ENCODE results near the gene GABBR2. TPM values are rescaled to one million over a fixed set of nuclear protein-coding genes. Genes with fewer than 3 reads are reported as not detected.

Gene GABBR2
- total and polyA plus RNA-seq, 2 experiments from 2014 or later = 0.89 to 1.3 TPM

- Mint-ChIP-seq H3K27ac (no peak overlapping the region), H3K36me3 (ENCODE audit: low read depth) (peaks cover 5% of the 10 kb centered on the region; the same call in 2 of the 3 replicates), H3K4me3 (no peak overlapping the region), H3K4me1 (peaks cover 5% of the 10 kb centered on the region; the same call in 2 of the 3 replicates), H3K27me3 (ENCODE audit: insufficient read depth, low read depth, poor library complexity) (peaks cover 4% of the 10 kb centered on the region), H3K9me3 (peaks cover 24% of the 10 kb centered on the region)
- H4K20me1 ChIP-seq (replicated peaks; ENCODE audit: insufficient read depth) = no peaks in the 10 kb centered on the region
- DNase-seq (ENCODE audit: low spot score) (peak; percentile 64), ATAC-seq (no peak)
- no peak overlapping the region for H3K4me2 ChIP-seq
- no peaks in the 10 kb centered on the region for H3K27me3 ChIP-seq (ENCODE audit: insufficient read depth)
- peaks cover 6% of the 10 kb centered on the region; the same call in 1 of the 2 replicates for H3K36me3 ChIP-seq (ENCODE audit: insufficient read depth)
- no peak overlapping the region for H3K4me3 ChIP-seq
- no peaks in the 10 kb centered on the region for H3F3A ChIP-seq (replicated peaks; ENCODE audit: low read depth)
- no peaks in the 10 kb centered on the region for H3K9me2 ChIP-seq (ENCODE audit: insufficient read depth)
- H2AFZ ChIP-seq = no peak overlapping the region
- H3K27ac ChIP-seq (ENCODE audit: low read depth) = no peak overlapping the region
- H3K79me2 ChIP-seq (replicated peaks; ENCODE audit: insufficient read depth) = no peaks in the 10 kb centered on the region
- TF ChIP-seq POLR2AphosphoS5 (IDR thresholded peaks at IDR 0.05; ENCODE audit: low read depth) (no peak), CTCF (conservative IDR thresholded peaks at IDR 0.05; ENCODE audit: low read depth in 2 of 2) (peak; percentile 57 to 65), ZNF331 (CRISPR knock-in tag; IDR thresholded peaks at IDR 0.05; ENCODE audit: low read depth) (no peak), ETS1 (IDR thresholded peaks at IDR 0.05) (no peak), STAT1 (IDR thresholded peaks at IDR 0.05; ENCODE audit: unreplicated experiment) (no peak)
- H3K4me1 ChIP-seq (ENCODE audit: insufficient read depth) = no peaks in the 10 kb centered on the region
Measured at GRCh38 chr9:98365227-98365669, 343.5 kb downstream of the GABBR2 start.

- Histone ChIP-seq H3K27me3 (ENCODE audit: insufficient read depth) (no peaks in the 10 kb centered on the region), H3K9me2 (ENCODE audit: insufficient read depth) (no peaks in the 10 kb centered on the region), H3K4me1 (ENCODE audit: insufficient read depth) (no peaks in the 10 kb centered on the region), H3K27ac (ENCODE audit: low read depth) (no peak overlapping the region), H2AFZ (peak overlapping the region; percentile 14; the same call in 1 of the 2 replicates), H3K4me2 (no peak overlapping the region), H3K79me2 (replicated peaks; ENCODE audit: insufficient read depth) (no peaks in the 10 kb centered on the region), H3K36me3 (ENCODE audit: insufficient read depth) (peaks cover 6% of the 10 kb centered on the region; the same call in 1 of the 2 replicates), H3F3A (replicated peaks; ENCODE audit: low read depth) (no peaks in the 10 kb centered on the region), H4K20me1 (replicated peaks; ENCODE audit: insufficient read depth) (no peaks in the 10 kb centered on the region), H3K4me3 (no peak overlapping the region)
- Mint-ChIP-seq H3K27me3 (ENCODE audit: insufficient read depth, low read depth, poor library complexity) (peaks cover 9% of the 10 kb centered on the region), H3K9me3 (peaks cover 24% of the 10 kb centered on the region), H3K27ac (no peak overlapping the region), H3K4me3 (no peak overlapping the region), H3K4me1 (peaks cover 7% of the 10 kb centered on the region; the same call in 2 of the 3 replicates), H3K36me3 (ENCODE audit: low read depth) (peaks cover 5% of the 10 kb centered on the region)
- no peak for ATAC-seq
- no peak for DNase-seq (ENCODE audit: low spot score)
- no peak for TF ChIP-seq REST (IDR thresholded peaks at IDR 0.05; ENCODE audit: unreplicated experiment)
- TF ChIP-seq EZH2phosphoT487 (IDR thresholded peaks at IDR 0.05; ENCODE audit: unreplicated experiment) = no peak
- no peak for TF ChIP-seq POLR2AphosphoS5 (IDR thresholded peaks at IDR 0.05; ENCODE audit: low read depth)
- no peak for TF ChIP-seq JUNB (IDR thresholded peaks at IDR 0.05; ENCODE audit: unreplicated experiment)
- TF ChIP-seq ZNF114 (CRISPR knock-in tag; IDR thresholded peaks at IDR 0.05) = no peak
- no peak for TF ChIP-seq ETS1 (IDR thresholded peaks at IDR 0.05)
- TF ChIP-seq EZH2 (IDR thresholded peaks at IDR 0.05; ENCODE audit: low read depth, unreplicated experiment) = no peak
- no peak for TF ChIP-seq CREB1 (CRISPR knock-in tag; IDR thresholded peaks at IDR 0.05; ENCODE audit: low read depth)
- TF ChIP-seq ZNF331 (CRISPR knock-in tag; IDR thresholded peaks at IDR 0.05; ENCODE audit: low read depth) = no peak
- no peak for TF ChIP-seq CTCF (conservative IDR thresholded peaks at IDR 0.05; ENCODE audit: low read depth in 2 of 2)
- no peak for TF ChIP-seq NANOG (IDR thresholded peaks at IDR 0.05; ENCODE audit: borderline replicate concordance)
Measured at GRCh38 chr9:98364086-98364485, 344.6 kb downstream of the GABBR2 start.

Data from GM23338 (cell line).